GM19324 (cell line): ENCODE measurements around the gene MDP1.
A peak's percentile ranks its signal among the peaks of the same experiment; 100 is the strongest.
"Not testable (repeated sequence)": the region's sequence is repeated elsewhere in the genome, so short reads cannot be mapped to it uniquely, and the experiment has no call there.

Source experiments
- ATAC-seq: cut with Tn5 transposase; IDR thresholded peaks from one replicate; pipeline ENCODE4 v1.9.1; 2021; ENCODE audit warnings: mild to moderate bottlenecking, moderate library complexity; ENCODE audit not compliant: unreplicated experiment, low FRiP score

The MDP1 gene

GRCh38 chr14:24204163-24205146 lies 11.4 kb downstream of the MDP1 start:
- no peak for ATAC-seq

GRCh38 chr14:24203249-24203886 lies 12.5 kb downstream of the MDP1 start:
- ATAC-seq, result not testable (repeated sequence)

DNA sequence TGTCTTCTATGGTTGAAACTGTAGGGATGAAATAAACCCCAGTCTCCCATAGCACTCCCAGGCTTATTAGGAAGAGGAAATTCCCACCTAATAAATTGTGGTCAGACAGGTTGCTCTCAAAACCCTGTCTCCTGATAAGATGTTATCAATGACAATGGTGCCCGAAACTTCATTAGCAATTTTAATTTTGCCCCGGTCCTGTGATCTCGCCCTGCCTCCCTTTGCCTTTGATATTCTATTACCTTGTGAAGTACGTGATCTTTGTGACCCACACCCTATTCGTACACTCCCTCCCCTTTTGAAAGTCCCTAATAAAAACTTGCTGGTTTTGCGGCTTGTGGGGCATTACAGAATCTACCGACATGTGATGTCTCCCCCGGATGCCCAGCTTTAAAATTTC lies 13.3 kb downstream of the MDP1 start:
- not testable (repeated sequence) for ATAC-seq

- no peak for ATAC-seq
These were observed 16.9 kb downstream of the MDP1 start for GRCh38 chr14:24198814-24199524.

GRCh38 chr14:24197056-24197450 lies 18.8 kb downstream of the MDP1 start:
- no peak for ATAC-seq

- ATAC-seq, result peak; percentile 4
These were observed 19.5 kb downstream of the MDP1 start for GRCh38 chr14:24196071-24197055.

GRCh38 chr14:24195186-24196070 lies 20.4 kb downstream of the MDP1 start, which contains the start of gene TM9SF1:
TM9SF1 (minus strand) TSS chr14:24195441; CDS start chr14:24195019, 422 bp downstream.
- ATAC-seq, result peak; percentile 88

GRCh38 chr14:24194873-24195185 lies 21.0 kb downstream of the MDP1 start:
- no peak for ATAC-seq

- no peak for ATAC-seq
These were observed 21.5 kb downstream of the MDP1 start for GRCh38 chr14:24194186-24194872.

DNA sequence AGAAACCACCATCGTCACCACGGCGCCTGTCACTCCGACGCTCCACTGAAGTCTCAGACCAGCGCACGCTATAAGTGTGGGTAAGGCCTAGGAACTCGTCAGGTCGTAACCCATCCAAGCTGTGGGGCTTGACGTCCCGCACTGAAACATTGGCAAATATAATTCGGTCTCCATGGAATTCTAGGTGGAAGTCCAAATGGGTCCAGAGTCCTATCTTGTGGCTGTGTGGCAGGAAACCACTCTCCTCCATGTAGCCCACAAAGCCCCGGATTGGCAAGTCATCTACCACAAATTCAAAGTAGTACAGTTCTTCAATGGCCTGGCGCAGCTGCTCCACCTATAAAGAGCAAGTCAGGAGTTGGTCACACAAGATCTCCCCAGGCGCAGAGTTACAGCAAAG lies 22.9 kb downstream of the MDP1 start:
- no peak for ATAC-seq

DNA sequence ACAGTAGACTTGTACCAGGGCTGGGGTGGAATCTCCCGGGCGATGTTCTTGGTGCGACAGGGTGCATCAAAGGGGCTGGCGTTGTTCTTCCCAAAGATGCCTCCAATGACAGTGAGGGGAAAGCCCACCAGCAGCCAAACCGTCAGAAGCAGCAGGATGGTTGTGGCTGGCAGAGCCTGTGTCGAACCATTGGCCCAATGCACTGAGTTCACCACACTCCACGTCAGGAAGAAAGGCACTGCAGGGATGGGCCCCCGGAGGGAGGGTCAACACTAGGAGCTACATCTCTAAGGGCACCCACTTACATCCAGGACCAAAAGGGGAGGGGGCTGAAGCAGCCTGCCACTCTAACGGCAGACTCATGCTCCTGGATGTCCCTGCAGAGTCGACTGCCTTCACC lies 25.4 kb downstream of the MDP1 start:
- no peak for ATAC-seq

DNA sequence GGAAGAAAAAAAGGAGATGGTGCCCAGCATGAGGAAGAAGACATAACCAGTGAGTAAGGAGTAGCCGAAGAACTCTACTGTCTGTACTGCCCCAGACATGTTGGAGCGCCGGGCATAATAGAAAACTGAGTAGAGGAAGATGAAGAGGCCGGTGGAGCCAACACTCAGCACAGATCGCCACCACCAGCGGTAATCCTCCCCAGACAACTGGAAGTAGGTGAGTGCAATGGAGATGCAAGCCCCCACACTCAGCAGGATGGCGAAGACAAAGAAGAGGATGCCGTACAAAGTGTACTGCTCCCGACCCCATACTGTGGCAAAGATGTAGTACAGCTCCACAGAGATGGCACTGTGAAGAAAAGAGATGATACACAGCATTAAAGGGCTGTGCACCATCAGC lies 26.4 kb downstream of the MDP1 start:
- no peak for ATAC-seq

GRCh38 chr14:24189059-24189375 lies 26.8 kb downstream of the MDP1 start:
- no peak for ATAC-seq

GRCh38 chr14:24188251-24189058 lies 27.4 kb downstream of the MDP1 start, which contains the start of gene IPO4:
IPO4 (minus strand) TSS chr14:24188816; CDS start chr14:24188787, 29 bp downstream.
- peak; percentile 78 for ATAC-seq

GRCh38 chr14:24187539-24187915 lies 28.3 kb downstream of the MDP1 start:
- no peak for ATAC-seq

DNA sequence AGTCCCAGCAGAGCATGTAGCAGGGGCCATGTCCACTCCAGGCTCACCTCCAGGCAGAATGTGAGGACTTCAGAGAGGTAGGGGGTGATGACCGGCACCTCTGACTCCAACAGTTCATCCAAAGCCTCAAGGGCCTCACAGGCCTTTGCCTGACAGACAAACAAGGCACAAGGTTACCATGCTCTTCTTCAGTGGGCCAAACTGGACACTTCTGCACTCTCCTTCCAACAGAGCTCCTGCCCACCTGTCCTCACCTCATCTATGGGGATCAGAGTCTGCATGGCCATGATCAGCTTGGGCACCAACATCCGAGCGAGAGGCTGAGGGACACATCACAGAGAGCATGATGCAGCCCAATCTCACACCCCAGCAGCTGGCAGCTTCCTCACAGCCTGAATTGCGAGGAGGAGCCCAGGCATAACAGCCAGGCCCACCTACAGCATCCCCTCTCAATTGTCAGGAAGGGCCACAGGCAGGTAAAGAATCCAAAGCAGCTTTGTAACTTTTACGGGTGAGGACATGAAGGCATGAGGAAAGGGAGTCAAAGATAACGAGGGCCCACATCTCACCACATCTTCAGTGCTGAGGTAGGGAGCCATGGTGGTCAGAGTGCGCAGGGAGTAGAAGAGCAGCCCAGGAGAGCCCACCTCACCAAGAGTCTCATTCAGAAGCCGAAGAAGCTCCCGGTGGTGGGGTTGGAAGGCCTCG lies 28.9 kb downstream of the MDP1 start:
- no peak for ATAC-seq

DNA sequence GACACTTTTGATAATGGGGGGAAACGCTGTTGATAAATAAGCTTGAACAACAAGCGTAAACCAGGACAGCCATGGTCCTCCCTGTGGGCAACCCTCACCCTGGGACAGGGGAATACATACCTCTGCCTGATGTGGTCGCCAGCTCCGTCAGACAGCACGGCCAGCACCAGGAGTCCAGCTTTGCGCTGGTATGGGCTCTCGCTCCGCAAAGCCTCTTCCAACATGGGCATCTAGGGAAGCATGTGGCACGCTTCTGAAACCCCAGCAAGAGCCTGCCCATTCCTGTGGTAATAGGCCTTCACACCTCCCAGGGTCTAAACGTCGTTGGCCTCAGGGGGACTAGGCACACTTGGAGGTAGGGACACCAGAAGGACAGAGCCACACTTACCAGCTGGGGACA lies 30.1 kb downstream of the MDP1 start:
- no peak for ATAC-seq
